ENCODE data around the gene CMTM5.
"Not testable (repeated sequence)": the region's sequence is repeated elsewhere in the genome, so short reads cannot be mapped to it uniquely, and the experiment has no call there.

Gene CMTM5

DNA sequence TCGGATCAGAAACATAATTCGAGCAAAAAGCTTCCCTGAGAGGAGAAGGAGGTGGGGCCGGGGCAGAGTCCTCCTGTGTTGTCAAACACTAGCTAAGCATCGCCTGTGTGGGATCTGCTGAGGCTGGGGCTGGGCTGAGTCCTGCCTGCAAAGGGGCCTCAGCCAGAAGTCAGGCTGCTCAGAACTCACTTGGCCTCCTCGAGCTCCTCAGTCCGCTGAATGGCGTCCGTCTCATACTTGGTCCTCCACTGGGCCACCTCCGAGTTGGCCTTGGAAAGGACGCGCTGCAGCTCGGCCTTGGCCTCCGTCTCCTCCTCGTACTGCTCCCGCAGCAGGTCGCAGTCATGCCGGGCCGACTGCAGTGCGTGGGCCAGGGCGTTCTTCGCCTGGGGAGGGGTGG lies 41.2 kb downstream of the CMTM5 start:
- in situ Hi-C loops (cut with MboI; ENCODE audit: low pct_unique_long_range_greater_than_20kb, low sequenced_read_pairs, unreplicated experiment): no loop called here
- no peak for DNase-seq (ENCODE audit: low spot score)
- TF ChIP-seq, protein P1, sequence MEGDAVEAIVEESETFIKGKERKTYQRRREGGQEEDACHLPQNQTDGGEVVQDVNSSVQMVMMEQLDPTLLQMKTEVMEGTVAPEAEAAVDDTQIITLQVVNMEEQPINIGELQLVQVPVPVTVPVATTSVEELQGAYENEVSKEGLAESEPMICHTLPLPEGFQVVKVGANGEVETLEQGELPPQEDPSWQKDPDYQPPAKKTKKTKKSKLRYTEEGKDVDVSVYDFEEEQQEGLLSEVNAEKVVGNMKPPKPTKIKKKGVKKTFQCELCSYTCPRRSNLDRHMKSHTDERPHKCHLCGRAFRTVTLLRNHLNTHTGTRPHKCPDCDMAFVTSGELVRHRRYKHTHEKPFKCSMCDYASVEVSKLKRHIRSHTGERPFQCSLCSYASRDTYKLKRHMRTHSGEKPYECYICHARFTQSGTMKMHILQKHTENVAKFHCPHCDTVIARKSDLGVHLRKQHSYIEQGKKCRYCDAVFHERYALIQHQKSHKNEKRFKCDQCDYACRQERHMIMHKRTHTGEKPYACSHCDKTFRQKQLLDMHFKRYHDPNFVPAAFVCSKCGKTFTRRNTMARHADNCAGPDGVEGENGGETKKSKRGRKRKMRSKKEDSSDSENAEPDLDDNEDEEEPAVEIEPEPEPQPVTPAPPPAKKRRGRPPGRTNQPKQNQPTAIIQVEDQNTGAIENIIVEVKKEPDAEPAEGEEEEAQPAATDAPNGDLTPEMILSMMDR (IDR thresholded peaks at IDR 0.05; ENCODE audit: extremely low read depth, insufficient read depth, missing control alignments): no peak

- DNase-seq (ENCODE audit: low spot score); in situ Hi-C loops (cut with MboI; ENCODE audit: low pct_unique_long_range_greater_than_20kb, low sequenced_read_pairs, unreplicated experiment): not testable (repeated sequence)
Observed at GRCh38 chr14:23419646-23420045, 42.8 kb downstream of the CMTM5 start.

DNA sequence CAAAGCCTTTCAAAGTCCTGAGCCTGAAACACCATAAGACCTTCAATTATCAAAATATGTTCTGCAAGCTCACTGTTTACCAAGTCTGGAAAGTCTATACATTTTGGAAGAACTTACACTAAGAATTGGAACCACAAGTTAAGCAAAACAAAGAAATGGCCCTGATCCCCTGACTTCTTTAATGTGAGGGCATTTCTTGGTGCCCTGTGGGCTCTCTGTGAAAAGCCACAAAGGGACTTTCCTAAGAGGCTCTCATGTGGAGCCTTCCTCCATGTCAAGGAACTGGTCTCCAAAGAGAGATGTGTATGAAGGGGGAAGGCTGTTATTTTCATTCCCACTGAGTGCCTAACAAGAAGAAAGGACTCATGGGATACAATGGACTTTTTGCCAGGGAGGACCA lies 44.7 kb downstream of the CMTM5 start:
- DNase-seq (ENCODE audit: low spot score): no peak
- in situ Hi-C loops (cut with MboI; ENCODE audit: low pct_unique_long_range_greater_than_20kb, low sequenced_read_pairs, unreplicated experiment): no loop called here
- TF ChIP-seq, protein P1 (IDR thresholded peaks at IDR 0.05; ENCODE audit: extremely low read depth, insufficient read depth, missing control alignments): no peak

GRCh38 chr14:23423657-23424056 lies 46.8 kb downstream of the CMTM5 start:
- in situ Hi-C loops (cut with MboI; ENCODE audit: low pct_unique_long_range_greater_than_20kb, low sequenced_read_pairs, unreplicated experiment): no loop called here
- no peak for DNase-seq (ENCODE audit: low spot score)
- TF ChIP-seq, protein P1 (IDR thresholded peaks at IDR 0.05; ENCODE audit: extremely low read depth, insufficient read depth, missing control alignments): no peak

DNA sequence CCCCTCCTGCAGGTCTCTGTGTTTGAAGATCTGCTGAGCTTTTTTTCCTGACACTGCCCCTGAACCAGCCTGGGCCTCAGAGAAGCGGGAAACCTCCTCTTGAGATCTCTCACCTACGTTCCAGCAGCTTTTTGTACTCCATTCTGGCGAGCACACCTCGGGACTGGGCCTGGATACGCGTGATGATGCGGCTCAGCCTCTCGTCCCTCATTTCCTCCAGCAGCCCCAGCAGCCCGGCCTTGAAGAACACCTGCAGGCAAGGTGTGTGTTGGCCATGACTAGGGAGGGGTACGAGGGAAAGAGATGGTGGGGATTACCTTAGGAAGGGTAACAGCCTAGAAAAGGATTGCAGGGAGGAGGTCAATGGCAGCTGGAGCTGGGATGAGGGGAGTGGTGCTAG lies 48.3 kb downstream of the CMTM5 start:
- in situ Hi-C loops (cut with MboI; ENCODE audit: low pct_unique_long_range_greater_than_20kb, low sequenced_read_pairs, unreplicated experiment): no loop called here
- DNase-seq (ENCODE audit: low spot score): no peak
- TF ChIP-seq, protein P1 (IDR thresholded peaks at IDR 0.05; ENCODE audit: extremely low read depth, insufficient read depth, missing control alignments): no peak

DNA sequence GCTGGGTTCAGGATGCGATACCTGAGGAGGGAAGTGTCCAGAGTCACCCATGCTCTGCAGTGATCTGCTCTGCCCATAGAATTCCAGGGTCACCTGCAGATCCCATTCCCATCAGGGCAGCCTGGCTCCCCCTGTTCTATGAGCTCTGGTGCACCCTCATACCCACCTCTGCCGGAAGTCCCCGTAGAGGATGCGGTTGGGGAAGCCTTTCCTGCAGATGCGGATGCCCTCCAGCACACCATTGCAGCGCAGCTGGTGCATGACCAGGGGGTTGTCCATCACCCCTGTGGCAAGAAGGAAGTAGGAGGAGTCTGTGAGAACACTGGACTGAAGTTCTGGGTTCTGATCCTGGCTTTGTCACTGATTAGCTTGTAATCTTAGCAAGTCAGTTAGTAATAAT lies 49.0 kb downstream of the CMTM5 start:
- in situ Hi-C loops (cut with MboI; ENCODE audit: low pct_unique_long_range_greater_than_20kb, low sequenced_read_pairs, unreplicated experiment); DNase-seq (ENCODE audit: low spot score): not testable (repeated sequence)

- DNase-seq (ENCODE audit: low spot score): no peak
- TF ChIP-seq, protein P1 (IDR thresholded peaks at IDR 0.05; ENCODE audit: extremely low read depth, insufficient read depth, missing control alignments): no peak
- in situ Hi-C loops (cut with MboI; ENCODE audit: low pct_unique_long_range_greater_than_20kb, low sequenced_read_pairs, unreplicated experiment): no loop called here
Observed at GRCh38 chr14:23428686-23429495, 52.0 kb downstream of the CMTM5 start.
